GM23248 (cell line): ENCODE results near the gene CNOT3.

Experiments used
- EZH2 ChIP-seq: fragments of 200-600 bp; sonication (generic); IDR thresholded peaks from 2 replicates; pipeline ENCODE4 v1.6.1; 2018; ENCODE audit warnings: antibody characterized with exemption, mild to moderate bottlenecking; ENCODE audit not compliant: insufficient read depth, poor library complexity, severe bottlenecking
- EZH2phosphoT487 ChIP-seq: fragments of 200-600 bp; sonication (generic); IDR thresholded peaks from 2 replicates; pipeline ENCODE4 v1.6.1; 2018; ENCODE audit warnings: antibody characterized with exemption, moderate library complexity, mild to moderate bottlenecking, low read depth; ENCODE audit not compliant: insufficient read depth

- TF ChIP-seq EZH2: no peak
- TF ChIP-seq EZH2phosphoT487: no peak
These were observed 22.0 kb downstream of the CNOT3 start, which contains the start of gene LENG1 for GRCh38 chr19:54159352-54160181.
